Hindlimb muscle (tissue), 1 donor: ENCODE data around the gene RGS16. TPM values are rescaled to one million over a fixed set of nuclear protein-coding genes. Genes with fewer than 3 reads are reported as not detected.
"Not testable (repeated sequence)": the region's sequence is repeated elsewhere in the genome, so short reads cannot be mapped to it uniquely, and the experiment has no call there.

Experiments used
- DNase-seq: peaks from one replicate; pipeline ENCODE4 v3.0.0-alpha.2; 2013
- polyA plus RNA-seq: library from polyadenylated mRNA; unstranded; fragments of 120-200 nt; gene quantifications from one replicate; pipeline ENCODE4 v1.2.1, GENCODE V29; 2013; ENCODE audit not compliant: insufficient read length

The RGS16 gene, protein sequence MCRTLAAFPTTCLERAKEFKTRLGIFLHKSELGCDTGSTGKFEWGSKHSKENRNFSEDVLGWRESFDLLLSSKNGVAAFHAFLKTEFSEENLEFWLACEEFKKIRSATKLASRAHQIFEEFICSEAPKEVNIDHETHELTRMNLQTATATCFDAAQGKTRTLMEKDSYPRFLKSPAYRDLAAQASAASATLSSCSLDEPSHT
- 8.7 TPM for polyA plus RNA-seq

DNA sequence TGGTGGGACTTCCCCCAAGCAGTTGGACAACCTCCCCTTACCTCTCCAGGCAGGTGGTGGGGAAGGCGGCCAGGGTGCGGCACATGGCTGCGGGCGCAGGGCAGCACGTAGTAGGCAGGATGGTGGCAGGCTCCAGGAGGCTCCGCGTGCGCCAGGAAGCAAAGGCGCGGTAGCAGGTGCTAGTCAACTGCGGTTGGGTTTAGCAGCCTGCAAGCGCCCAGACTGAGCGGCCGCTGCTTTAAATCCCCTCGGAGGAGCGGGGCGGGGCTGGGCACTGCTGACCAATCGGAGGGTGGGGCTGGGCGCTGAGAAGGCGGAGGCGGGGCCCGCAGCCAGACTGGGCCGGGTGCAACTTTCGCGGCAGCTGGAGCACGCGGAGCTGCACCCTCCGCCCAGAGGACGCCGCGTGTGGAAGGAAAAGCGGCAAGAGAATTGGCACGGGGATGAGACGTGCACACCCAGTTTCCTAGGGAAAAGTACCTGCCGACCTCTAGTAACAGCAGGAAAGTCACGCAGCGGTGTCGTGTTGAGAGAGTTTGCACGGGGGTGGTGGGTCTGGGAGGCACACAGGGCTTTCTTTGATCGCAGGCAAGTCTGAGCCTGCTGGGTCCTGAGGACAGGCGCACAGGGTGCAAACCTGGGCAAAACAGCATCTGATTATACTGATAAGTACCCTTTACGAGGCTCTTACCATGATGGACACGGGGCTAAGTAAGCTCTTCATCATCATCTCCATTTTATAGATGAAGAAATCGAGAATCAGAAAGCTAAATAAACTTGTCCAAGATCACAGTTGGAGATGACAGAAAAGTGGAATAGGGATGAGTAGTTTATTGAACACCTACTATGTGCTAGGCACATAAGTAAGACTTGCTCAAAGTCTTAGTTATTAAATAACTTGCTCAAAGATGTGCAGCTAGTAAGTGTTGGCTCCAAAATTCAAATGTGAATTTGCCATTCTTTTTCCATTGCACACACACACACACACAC is at the start of gene RGS16:
TSS of gene RGS16 (minus strand) at position 215 of the 990 bp plus-strand sequence. CDS start at position 85, 130 bp downstream.
- DNase-seq = peak; percentile 92

DNA sequence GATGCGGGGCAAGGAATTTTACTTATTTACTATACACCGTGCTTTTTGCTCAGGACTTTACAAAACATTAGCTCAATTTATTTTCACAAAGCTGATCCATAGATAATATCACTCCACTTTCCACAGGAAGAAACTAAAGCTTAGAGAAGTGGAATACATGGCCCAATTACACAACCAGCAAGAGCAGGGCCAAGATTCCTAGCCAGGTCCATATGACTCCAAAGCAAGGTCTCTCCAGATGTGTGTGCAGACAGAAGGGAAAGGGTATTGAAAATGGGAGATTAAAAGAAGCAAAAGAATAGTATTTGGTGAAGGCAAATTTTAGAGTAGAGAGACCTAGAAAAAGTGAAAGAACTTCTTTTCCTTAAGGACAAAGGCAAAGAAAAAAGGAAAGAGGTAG is 49.8 kb upstream of the RGS16 start:
- DNase-seq = no peak

DNA sequence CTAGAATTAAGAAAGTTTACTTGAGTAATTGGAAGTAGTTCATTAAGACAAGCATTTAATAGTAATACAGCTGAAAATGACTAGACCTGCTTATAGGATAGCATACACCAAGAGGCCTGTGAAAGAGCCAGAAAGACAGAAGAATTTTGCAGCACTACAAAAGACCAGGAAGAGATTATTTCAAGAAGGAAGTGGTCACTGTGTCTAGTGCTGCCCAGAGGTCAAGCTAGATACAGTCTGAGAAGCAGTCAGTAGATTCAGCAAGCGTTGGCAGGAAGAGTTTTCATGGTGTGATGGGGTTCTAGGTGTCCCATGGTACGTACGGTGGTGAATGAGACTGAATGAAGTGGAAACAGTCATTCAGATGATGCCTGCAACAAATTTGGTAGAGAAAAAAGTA is 48.7 kb upstream of the RGS16 start:
- DNase-seq = no peak

DNA sequence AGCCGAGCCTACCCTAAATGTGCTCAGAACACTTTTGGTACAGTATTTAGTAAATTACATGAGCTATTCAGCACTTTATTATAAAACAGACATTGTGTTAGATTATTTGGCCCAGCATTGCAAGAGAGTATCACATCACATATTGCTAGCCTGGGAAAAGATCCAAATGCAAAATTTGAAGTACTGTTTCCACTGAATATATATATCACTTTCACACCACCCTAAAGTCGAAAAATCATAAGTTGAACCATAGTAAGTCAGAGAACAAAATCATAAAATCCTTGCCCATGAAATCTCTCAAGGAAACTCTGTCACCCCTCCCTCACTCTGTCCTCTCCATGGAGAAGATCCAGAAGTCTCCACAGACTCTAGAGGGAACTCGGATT is 47.1 kb upstream of the RGS16 start:
- DNase-seq = peak; percentile 56

DNA sequence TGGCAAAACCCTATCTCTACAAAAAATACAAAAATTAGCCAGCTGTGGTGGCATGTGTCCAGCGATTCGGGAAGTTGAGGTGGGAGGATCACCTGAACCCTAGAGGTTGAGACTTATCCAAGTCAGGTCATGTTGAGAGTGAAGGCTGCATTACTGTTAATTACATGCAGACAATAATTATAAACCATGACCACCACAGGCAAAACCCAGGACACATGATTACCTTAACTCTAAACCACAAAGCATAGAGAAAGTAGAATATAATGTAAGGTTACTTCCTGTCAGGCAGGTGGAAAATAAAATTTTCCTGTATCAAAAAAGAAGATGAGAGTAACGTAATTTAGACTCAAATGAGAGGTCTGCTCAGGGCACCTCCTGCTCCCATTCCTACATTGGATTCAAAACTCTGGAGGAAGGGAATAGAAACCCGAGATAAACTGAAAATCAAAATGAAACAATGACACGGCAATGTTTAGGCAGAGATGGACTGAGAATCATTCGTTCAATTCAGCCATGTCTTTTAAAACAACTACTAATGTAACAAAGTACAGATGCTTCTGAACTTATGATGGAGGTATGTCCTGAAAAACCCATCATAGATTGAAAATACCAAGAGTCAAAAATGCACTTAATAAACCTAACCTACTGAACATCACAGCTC is 46.6 kb upstream of the RGS16 start:
- DNase-seq = no peak

DNA sequence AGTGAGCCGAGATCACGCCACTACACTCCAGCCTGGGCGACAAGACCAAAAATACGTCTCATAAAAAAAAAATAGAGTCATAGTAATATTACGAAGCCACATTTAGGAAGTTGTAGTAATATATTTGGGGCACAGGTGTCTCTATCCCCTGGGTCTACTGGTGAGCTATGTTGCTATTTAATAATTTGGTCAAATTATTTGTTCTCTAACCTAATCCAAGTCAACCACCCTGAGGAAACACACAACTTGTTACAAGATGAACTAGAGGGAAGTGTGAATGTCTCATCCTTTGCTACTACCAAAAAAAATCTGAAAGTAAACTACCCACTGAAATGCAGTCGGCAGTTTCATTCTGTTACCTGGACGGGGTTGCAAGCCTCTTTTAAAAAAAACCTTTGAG is 44.9 kb upstream of the RGS16 start:
- DNase-seq = no peak

DNA sequence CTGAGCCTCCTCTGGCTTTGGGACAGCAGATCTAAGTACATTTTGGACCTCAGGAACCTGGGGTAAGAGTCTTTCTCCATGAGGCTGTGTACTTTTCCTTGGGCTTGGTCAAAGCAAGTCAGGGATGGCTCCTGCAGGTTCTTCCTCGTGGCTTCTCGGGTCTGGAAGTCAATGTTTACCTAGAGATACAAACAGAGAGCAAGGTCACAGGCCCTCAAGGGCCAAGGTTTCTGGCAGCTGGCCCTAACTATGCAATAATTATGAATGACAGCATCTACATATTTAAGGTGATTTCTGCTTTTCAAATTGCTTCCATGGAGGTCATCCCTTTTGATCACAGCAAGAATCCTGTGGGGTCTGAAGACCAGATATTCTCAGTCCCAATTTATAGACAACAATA is 42.5 kb upstream of the RGS16 start:
- DNase-seq = no peak

DNA sequence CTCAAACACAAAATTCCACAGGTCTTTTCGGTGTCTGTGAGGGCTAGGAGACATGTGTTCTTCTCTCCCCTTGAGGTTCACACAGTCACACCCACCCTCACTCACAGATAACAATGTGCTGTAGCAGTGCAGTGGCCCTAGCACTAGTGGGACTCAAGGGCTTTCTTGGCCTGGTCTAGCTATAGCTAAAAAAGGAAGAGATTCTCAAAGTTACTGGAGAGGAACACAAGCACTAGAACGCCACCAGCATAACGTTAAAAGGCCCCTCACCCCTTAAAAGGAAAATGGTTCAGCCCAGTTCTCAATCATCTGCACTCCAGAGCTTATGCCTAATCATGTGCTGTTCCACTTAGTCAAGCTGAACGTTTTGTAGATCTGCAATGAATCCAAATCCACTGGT is 40.7 kb upstream of the RGS16 start:
- DNase-seq = no peak

DNA sequence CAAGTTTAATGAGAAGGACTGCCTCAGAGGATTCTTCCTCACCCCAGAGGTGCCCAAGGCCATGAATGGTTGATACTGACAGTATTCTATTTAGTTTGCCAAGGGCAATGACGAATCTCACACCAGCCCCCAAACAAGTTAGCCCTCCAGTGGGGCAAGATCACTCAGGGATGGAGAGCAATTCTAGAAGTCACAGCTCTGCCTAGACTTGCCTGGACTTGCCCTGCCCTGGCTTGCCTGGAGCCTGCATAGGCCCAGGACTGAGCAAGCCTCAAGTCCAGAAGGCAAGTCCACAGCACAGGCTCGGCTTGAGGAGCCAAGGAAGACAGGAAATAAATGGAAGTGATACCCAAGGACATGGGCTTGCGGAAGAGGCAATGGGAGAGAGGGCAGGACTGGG is 39.5 kb upstream of the RGS16 start:
- DNase-seq = no peak

DNA sequence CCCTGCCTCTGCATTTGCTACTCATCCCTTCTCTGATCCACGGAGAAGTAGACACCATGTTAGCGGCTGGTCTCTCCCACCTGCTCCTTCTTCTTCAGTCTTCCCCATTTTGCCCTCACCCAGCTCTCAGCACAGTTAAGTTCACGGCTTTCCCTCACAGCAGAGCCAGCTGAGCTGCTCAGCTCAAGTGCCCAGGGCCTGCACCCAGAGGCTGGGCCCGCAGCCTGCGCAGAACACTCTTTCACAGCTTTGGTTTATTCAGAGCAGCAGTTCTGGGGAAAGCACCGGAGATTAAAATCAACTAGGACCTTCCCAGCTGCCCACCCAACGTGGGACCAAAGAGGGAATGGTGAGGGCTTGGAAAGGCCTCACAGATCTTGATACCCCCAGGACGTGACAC is 38.3 kb upstream of the RGS16 start:
- DNase-seq = no peak

DNA sequence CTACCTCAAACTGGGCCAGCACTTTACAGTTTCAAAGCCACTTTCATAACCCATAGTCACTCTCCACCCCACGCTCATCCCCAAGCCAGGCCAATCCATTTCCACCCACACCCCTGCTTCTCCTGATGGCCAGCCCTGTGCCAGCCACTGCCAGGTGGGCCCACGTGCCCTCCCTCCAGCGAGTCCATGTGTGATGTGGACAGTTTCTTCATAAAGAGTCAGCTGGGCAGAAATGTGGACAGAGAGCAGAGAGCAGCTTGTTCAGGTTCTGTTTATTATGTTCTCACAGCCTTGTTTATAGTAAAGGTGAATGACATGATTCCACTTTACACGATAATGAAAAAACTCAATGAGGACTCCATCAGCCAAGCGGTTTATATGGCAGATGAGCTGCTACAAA is 37.4 kb upstream of the RGS16 start:
- no peak for DNase-seq

DNA sequence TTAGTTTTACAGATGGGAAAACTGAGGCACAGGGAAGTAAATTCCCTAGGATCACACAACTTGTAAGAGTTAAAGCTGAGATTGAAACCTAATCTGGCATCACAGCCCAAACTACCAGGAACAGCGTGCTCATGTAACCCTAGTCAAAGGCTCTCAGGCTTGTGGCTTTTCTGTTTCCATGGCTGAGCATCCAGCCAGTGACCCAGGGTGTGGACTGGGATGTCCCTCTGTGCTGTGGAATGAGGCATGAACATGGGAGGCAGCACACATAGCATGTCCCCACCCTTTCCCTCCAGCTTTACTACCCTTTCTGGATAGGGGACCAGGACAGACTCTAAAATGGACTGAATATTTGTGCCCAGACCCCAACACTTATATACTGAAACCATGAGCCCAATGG is 35.1 kb upstream of the RGS16 start:
- no peak for DNase-seq

DNA sequence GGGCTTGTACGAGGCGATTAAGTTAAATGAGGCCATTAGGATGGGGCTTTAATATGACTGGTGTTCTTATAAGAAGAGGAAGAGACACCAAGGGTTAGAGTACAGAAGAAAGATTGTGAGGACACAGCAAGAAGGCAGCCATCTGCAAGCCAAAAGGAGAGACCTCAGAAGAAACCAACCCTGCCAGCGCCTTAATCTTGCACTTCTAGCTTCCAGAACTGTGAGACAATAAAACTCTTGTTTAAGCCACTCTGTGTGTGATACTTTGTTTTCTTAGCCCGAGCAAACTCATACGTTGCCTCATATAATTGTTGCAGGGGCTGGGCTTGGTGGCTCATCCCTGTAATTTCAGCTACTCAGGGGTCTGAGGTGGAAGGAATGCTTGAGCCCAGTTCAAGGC is 33.6 kb upstream of the RGS16 start:
- DNase-seq = no peak

DNA sequence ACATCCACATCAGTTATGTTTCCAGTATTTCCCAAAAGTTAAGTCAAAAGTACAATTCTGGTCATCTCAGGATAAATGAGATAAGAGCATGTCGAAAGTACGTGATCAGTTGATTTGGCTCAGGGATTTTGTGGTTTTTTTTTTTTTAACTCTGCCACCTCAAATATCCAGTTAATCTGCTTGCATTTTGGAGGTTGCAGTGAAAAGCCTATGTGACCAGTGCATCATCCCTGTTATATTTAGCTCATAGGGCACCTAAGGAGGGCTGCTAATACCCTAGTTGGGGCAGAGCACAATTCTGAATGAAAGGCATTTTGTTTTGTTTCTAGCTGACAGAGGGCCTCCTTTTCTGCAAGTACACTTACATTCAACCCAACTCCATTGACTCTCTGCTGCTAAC is 31.7 kb upstream of the RGS16 start:
- DNase-seq = no peak

DNA sequence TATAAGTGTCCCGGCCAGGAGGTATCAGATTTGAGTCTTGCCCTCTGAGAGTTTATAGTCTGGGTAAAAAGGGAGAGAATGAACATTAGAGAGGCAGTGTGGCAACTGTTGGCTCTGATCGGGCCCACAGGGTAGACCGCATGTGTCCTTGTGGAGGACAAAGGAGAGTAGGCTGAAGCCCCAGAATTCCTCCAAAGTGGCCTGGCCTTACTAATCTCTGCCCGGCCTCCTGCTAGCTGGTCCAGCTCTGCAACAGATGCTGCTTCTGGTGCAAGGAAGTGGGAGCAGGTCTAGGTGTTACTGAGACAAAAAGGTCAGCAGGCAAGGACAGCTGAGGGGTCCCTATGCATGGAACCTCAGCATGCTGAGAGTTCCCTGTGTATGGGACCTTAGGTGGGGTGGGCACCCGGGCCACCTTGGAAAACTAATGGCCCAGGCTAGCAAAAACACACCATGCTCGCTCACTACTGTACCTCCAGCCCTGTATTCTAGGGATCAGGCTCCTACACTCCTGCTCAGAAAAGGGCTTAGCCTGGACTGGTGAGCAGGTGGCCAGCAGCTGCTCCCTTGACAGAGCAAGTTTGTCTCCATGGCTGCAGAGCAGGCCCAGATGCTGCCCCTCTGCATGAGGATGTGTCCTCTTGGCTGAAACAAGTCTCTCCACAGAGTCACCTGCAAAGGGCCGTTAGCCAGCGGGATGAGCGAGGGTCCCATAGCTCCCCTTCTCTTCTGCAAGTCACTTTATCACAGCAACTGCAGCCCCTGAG is 30.3 kb upstream of the RGS16 start:
- DNase-seq = no peak

DNA sequence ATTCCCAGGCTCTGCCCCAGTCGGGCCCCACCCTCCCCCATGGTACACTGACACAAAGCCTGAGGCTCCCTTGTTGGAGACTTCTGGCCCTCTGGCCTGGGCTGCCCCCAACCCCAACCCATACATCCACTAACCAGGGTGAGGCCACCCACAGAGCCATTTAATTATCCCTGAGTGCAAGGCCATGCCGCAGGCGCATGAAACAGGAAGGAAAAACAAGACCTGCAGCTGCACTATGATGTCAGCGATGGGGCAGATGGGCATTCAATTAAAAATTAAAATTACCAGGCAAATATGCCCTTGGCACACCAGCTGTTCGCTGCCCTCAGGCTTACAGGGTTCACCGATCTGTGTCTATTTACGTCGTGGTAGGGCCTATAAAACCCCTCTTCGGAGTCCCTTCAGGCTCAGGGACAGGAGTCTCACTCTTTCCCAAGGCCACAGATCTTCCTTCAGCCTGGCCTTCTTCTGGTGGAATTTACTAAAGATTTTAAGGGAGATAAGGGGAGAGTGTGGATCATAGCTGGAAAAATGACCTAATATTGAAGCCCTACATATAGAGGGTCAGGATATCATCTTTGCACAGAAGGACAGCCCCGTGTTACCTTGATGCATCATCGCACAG is 29.6 kb upstream of the RGS16 start:
- no peak for DNase-seq

DNA sequence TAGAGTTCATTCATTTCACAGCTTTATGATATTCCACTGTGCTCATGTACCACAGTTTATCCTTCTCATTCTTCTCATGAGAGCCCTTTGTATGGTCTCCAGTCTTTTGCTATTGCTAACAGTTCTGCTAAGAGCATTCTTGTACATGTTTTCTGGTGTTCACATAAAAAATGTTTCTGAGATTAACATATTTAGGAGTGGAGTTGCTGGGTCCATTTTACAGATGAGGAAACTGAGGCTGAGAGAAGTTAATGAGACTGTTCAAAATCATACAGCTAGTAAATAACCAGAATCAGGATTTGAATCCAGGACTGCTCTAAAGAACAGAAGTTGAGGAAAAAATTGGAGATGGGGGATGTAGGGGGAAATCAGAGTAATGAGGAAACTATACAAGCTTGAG is 28.8 kb upstream of the RGS16 start:
- no peak for DNase-seq

DNA sequence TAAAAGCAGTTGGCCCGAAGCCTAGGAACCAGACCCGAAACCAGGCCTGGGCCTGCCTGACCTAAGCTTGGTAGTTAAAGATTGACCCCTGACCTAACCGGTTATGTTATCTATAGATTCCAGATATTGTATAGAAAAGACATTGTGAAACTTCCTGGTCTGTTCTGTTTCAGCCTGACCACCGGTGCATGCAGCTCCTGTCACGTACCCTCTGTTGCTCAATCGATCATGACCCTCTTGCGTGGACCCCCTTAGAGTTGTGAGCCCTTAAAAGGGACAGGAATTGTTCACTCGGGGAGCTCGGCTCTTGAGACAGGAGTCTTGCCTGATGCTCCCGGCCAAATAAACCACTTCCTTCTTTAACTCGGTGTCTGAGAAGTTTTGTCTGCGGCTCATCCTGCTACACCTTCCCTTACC is 28.3 kb upstream of the RGS16 start:
- not testable (repeated sequence) for DNase-seq

DNA sequence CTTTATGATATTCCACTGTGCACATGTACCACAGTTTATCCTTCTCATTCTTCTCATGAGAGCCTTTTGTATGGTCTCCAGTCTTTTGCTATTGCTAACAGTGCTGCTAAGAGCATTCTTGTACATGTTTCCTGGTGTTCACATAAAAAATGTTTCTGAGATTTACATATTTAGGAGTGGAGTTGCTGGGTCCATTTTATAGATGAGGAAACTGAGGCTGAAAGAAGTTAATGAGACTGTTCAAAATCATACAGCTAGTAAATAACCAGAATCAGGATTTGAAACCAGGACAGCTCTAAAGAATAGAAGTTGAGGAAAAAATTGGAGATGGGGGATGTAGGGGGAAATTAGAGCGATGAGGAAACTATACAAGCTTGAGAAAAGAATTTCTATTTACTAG is 27.8 kb upstream of the RGS16 start:
- DNase-seq = no peak

DNA sequence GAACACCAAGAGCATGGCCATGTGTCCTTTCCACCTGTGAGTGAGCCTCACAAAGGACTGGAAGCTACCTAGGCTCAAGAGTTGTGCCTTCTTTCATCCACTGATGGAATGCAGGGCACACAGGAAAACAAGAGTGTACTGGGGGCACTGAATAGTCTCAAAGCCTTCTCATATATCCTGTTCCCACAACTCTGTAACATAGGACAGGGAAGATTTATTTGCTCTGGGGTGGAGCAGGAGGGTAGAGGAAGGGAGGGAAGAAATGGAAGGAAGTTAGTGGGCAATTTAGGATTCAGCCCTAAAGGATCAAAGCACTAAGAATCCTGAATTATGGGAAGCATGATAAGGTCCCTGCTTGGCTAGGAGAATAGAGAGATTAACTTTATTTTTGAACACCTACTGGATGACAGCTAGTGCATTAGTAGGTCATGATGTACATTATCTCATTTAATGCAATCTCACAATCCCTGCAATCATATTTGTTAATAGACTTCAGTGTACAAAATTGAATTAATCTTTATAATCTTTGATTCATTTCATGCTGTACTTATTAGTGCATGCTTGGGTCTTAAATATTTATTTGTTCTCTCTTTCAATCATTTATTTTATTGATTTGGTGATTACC is 27.0 kb upstream of the RGS16 start:
- DNase-seq = no peak

DNA sequence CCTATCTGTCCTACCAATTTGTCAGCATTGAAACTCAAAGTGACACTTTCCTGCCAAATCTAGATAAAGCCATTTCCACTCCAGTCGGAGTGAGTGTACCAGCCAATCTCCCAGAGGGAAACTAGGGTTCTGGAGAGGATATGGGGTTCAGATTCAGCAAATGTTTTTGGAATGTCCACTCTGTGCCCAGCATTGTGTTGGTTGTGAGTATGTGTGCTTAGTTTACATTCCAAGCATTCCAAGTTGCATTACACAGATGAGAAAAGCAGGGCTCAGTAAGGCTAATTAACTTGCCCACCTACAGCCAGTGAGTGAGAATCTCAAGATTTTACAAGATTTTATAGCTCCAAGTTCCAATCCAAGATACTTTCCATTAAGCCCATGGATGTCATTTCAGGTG is 26.4 kb upstream of the RGS16 start:
- no peak for DNase-seq
